GM12864 (cell line): ENCODE results near the gene UNG.
A peak's percentile ranks its signal among the peaks of the same experiment; 100 is the strongest.
"Not testable (repeated sequence)": the region's sequence is repeated elsewhere in the genome, so short reads cannot be mapped to it uniquely, and the experiment has no call there.

Experiments used
- DNase-seq: peaks from one replicate; pipeline ENCODE4 v3.0.0-alpha.2; 2011; ENCODE audit warnings: low read depth
- H3K4me3 ChIP-seq: 2 replicates; pipeline ENCODE4 v1.5.1; 2011; ENCODE audit warnings: mild to moderate bottlenecking, low read depth, low read length, control low read depth
- TF ChIP-seq, protein P1 (sequence below): IDR thresholded peaks from 2 replicates; pipeline ENCODE4 v1.5.1; 2011; ENCODE audit warnings: low read depth, mild to moderate bottlenecking, moderate library complexity, low read length, control low read depth, inconsistent platforms; ENCODE audit errors: missing control alignments

Gene UNG

DNA sequence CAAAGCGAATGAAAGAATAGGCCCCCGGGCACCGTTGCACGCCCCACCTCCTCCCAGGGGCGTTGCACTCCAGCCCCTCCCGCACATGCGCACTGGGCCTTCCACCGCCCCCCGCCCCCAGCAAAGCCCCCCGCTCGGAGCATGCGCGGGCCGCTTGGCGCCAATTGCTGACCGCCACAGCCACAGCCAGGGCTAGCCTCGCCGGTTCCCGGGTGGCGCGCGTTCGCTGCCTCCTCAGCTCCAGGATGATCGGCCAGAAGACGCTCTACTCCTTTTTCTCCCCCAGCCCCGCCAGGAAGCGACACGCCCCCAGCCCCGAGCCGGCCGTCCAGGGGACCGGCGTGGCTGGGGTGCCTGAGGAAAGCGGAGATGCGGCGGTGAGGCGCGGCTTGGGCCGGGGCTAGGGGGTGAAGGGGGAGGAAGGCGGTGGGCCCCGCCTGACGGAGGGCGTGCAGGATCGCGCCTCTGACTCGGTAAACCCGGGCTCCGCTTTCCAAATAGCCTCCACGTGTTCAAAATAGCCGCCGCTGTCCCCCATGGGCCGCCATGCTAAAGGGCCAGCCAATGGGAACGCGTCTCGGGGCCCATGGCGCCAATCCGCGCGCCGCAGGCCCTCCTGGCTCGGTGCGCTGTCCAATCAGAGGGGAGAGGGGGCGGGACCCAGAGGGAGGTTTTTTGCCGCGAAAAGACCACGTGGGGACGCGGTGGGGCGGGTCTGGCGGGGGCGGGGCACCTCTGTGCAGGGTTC is at the start of gene UNG:
Gene UNG (plus strand): TSS at position 163 of the 748 bp plus-strand sequence. CDS start 83 bp downstream, at position 246.
- TF ChIP-seq, protein P1, sequence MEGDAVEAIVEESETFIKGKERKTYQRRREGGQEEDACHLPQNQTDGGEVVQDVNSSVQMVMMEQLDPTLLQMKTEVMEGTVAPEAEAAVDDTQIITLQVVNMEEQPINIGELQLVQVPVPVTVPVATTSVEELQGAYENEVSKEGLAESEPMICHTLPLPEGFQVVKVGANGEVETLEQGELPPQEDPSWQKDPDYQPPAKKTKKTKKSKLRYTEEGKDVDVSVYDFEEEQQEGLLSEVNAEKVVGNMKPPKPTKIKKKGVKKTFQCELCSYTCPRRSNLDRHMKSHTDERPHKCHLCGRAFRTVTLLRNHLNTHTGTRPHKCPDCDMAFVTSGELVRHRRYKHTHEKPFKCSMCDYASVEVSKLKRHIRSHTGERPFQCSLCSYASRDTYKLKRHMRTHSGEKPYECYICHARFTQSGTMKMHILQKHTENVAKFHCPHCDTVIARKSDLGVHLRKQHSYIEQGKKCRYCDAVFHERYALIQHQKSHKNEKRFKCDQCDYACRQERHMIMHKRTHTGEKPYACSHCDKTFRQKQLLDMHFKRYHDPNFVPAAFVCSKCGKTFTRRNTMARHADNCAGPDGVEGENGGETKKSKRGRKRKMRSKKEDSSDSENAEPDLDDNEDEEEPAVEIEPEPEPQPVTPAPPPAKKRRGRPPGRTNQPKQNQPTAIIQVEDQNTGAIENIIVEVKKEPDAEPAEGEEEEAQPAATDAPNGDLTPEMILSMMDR = no peak
- peak; percentile 71 for DNase-seq
- peak within 1 kb of the TSS; percentile 90 for H3K4me3 ChIP-seq

DNA sequence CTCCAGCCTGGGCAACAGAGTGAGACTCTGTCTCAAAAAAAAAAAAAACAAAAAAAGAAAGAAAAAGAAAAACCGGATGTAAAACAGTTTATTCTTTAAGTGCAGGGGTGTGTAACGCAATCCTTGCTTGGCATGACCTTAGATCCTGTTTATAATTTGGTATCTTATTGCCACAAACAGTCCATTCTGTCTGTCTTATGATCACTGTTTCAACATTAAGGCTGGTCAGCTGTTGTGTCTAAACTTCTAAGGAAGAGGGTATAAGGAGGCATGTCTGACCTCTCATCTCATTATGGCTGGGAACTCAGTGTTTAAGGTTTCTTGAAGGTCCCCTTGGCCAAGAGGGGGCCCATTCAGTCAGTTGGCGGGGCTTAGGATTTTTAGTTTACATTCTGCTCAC is 48.7 kb upstream of the UNG start:
- not testable (repeated sequence) for H3K4me3 ChIP-seq, DNase-seq

DNA sequence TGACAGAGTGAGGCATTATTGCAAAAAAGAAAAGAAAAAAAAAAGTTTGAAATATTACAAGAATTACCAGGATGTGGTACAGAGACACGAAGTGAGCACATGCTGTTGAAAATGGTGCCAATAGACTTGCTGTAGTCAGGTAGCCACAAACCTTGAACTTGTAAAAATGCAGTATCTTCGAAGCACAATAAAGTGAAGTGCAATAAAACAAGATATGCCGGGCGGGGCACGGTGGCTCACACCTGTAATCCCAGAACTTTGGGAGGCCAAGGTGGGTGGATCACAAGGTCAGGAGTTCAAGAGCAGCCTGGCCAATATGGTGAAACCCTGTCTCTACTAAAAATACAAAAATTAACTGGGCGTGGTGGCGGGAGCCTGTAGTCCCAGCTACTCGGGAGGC is 47.6 kb upstream of the UNG start:
- DNase-seq, H3K4me3 ChIP-seq: not testable (repeated sequence)

DNA sequence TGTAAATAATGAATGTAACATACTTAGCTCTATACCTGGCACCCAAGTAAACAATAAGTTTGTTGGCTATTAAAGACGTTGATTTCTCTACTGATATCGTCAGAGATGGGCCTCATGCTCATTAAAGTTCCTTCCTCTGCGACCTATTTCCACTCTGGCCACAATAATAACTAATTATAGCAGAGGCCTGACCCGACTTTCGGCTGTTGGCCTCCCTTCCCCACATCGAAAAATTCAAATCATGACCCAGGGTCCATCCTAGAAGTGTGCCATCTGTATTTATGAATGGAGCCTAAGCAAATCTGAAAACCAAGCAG is 45.3 kb upstream of the UNG start:
- TF ChIP-seq, protein P1 = no peak
- H3K4me3 ChIP-seq = peak overlapping the region; percentile 74
- DNase-seq = no peak

DNA sequence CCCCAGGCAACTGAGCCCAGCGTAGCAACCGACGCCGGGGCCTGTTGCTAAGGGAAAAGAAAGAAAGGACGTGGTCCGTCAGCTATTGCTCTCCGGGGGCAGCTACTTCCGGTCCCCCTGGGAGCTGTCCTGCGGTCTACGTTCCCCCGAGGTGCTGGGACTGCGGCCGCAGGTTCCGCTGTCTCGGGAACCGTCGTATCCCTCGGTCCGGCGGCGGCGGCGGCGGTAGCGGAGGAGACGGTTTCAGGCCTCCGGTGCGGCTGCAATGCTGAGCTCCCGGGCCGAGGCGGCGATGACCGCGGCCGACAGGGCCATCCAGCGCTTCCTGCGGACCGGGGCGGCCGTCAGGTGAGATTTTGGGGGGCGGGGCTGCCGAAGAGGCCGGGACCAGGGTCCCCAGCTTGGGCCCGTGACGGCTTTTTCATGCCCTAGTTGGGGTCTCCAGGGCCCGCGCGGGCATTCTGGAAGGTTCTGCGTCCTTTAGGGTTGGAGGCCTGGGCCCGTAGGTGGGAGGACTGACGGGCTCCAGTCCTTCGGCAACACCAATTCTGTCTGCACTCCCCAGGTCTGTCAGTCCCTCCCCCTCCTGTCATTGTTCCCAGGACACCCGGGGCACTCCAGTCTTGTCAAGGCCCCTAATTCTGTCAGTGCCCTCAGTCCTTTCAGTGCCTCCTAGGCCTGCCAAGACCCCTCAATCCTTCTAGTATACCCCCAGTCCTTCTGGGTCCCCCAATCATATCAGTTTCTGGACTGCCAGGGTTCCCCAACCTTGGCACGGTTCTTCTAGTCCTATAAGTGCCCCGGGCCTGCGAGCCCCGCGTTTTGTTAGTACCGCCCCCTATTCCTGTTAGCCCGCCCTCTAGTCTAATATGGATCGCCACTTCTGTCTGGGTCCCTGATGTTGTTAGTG is 44.7 kb upstream of the UNG start, which contains the start of gene USP30:
Gene USP30 (plus strand): TSS at position 163 of the 910 bp plus-strand sequence. CDS start 103 bp downstream, at position 266.
- TF ChIP-seq, protein P1 = no peak
- peak within 1 kb of the TSS; percentile 74 for H3K4me3 ChIP-seq
- DNase-seq = peak; percentile 68

DNA sequence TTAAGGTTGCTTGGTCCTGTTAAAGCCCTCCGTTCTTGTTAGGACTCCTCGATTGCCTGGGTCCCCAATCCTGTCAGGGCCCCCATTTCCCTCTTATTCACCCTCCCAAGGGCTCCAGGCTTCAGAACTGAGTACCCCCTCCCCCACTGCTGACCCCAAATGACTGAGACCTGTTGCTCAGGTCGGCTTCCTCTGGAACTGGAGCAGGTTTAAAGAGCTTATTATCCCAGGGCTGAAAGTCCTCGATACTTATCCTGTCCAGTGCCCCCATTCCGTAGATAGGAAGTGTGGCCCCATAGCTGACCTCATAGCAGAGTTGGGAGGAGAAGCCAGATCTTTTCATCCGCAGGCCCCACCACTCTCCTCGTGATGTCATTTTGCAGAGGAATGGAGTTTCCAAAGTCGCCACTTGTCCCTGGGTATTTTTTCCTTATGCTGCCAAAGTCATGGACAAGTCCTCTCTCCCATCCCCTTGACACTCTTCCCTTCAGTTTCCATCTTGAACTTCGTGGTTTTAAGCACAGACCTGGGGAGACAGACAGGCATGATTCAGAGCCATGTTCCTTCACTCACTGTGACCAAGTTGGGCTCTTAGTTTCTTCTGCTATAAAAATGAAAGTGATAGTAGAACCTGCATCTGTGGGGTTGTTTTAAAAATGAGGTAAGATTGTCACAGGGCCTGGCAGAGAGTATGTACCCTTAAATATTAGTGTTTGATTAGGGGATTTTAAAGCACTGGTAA is 43.8 kb upstream of the UNG start:
- DNase-seq = peak; percentile 34
- peak overlapping the region; percentile 74 for H3K4me3 ChIP-seq
- TF ChIP-seq, protein P1 = no peak

DNA sequence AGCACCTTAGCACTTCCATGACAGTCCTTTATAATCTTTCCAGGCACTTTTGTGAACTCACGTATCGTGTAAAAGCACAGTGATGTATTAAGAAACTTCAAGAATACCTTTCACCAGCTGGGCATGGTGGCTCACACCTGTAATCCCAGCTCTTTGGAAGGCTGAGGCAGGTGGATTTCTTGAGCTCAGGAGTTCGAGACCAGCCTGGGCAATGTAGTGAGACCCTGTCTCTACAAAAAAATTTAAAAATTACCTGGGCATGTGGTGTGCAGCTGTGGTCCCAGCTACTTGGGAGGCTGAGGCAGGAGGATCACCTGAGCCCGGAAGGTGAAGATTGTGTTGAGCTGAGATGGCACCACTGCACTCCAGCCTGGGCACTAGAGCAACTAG is 43.3 kb upstream of the UNG start:
- H3K4me3 ChIP-seq = peak overlapping the region; percentile 74
- DNase-seq = not testable (repeated sequence)

DNA sequence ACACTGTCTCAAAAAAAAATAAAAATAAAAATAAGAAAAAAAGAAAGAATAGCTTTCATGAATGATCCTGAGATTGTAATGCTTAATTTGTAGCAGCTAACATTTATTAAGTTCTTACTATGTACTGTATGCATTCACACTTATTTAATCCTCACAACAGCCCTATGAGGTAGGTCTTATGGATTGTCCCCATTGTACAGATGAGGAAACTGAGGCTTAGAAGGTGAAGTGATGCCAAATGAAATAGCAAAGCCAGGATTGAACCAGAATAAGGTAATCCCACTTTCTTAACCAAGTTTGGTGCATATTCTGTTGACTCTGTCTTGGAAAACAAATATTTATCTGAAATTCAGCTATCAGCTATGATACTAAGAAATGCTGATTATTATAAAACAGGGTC is 42.9 kb upstream of the UNG start:
- TF ChIP-seq, protein P1 = no peak
- no peak for DNase-seq

More for the DNA sequence above, 42.9 kb upstream of the UNG start:
- peak overlapping the region; percentile 74; the same call in 1 of the 2 replicates for H3K4me3 ChIP-seq
